KMS-11 (cell line): Measurements from ENCODE around the gene SEMA3G.

ENCODE experiments used
- H2AFZ ChIP-seq: fragments of 200-600 bp; sonication (generic); 2 replicates; pipeline ENCODE4 v1.6.1; 2016; ENCODE audit warnings: antibody characterized with exemption, mixed run types, low read depth
- H3K27ac ChIP-seq: fragments of 200-600 bp; sonication (generic); 2 replicates; pipeline ENCODE4 v1.6.1; 2016; ENCODE audit warnings: mild to moderate bottlenecking, mixed run types
- H3K27me3 ChIP-seq: fragments of 200-600 bp; sonication (generic); 2 replicates; pipeline ENCODE4 v1.6.1; 2017; ENCODE audit warnings: mild to moderate bottlenecking, low read depth, mixed run types, moderate library complexity; ENCODE audit not compliant: insufficient read depth
- H3K36me3 ChIP-seq: fragments of 200-600 bp; sonication (generic); 2 replicates; pipeline ENCODE4 v1.6.1; 2017; ENCODE audit warnings: mild to moderate bottlenecking, mixed run types; ENCODE audit not compliant: insufficient read depth
- H3K4me1 ChIP-seq: fragments of 200-600 bp; sonication (generic); 2 replicates; pipeline ENCODE4 v1.6.1; 2016; ENCODE audit warnings: mild to moderate bottlenecking, low read depth, mixed run types; ENCODE audit not compliant: poor library complexity, severe bottlenecking
- H3K4me2 ChIP-seq: fragments of 200-600 bp; sonication (generic); 2 replicates; pipeline ENCODE4 v1.7.0; 2016; ENCODE audit warnings: mild to moderate bottlenecking, mixed run types
- H3K4me3 ChIP-seq: fragments of 200-600 bp; sonication (generic); IDR thresholded peaks from 2 replicates; pipeline ENCODE4 v1.6.1; 2017; ENCODE audit warnings: low read depth, low read length, mixed read lengths; ENCODE audit not compliant: insufficient read depth
- H3K79me2 ChIP-seq: fragments of 200-600 bp; sonication (generic); 2 replicates; pipeline ENCODE4 v1.6.1; 2016; ENCODE audit warnings: low read depth, mixed run types; ENCODE audit not compliant: insufficient read depth
- H3K9ac ChIP-seq: fragments of 200-600 bp; sonication (generic); 2 replicates; pipeline ENCODE4 v1.6.1; 2016; ENCODE audit warnings: mild to moderate bottlenecking, mixed run types
- H4K20me1 ChIP-seq: fragments of 200-600 bp; sonication (generic); 2 replicates; pipeline ENCODE4 v1.6.1; 2016; ENCODE audit warnings: mild to moderate bottlenecking, mixed run types; ENCODE audit not compliant: insufficient read depth
- CTCF ChIP-seq: fragments of 200-600 bp; sonication (generic); conservative IDR thresholded peaks from 2 replicates; pipeline ENCODE4 v1.6.1; 2017; ENCODE audit warnings: low read depth, mild to moderate bottlenecking, antibody characterized with exemption, low read length, moderate library complexity, mixed read lengths

SEMA3G gene

DNA sequence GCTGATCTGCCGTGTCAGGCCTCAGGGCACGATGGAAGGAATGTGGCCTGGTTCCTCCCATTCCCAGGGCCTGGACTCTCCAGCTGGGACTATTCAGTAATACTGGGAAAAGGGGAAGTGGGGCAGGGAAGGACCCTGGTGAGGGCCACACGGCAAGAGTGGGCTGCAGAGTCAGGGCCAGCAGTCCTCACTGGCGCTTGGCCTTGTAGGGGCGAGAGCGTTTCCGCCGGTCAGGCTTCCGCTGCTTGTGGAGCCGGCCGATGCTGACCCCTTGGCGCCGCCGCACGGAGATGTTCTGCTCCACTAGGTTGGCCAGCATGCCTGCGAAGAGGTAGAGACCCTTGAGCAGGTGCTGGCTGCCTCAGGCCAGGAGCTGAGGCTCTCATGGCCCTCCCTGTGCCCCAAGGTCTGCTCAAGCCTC, 42.8 kb downstream of the SEMA3G start:
- Histone ChIP-seq H3K27ac (no peak overlapping the region), H3K36me3 (no peaks in the 10 kb centered on the region), H3K4me3 (no peak overlapping the region), H3K4me1 (no peaks in the 10 kb centered on the region), H3K79me2 (no peaks in the 10 kb centered on the region), H3K9ac (no peak overlapping the region), H4K20me1 (no peaks in the 10 kb centered on the region), H3K27me3 (no peaks in the 10 kb centered on the region), H3K4me2 (no peak overlapping the region), H2AFZ (no peak overlapping the region)
- no peak for TF ChIP-seq CTCF

GRCh38 chr3:52401551-52401950, 43.4 kb downstream of the SEMA3G start:
- no peaks in the 10 kb centered on the region for H3K36me3 ChIP-seq
- H3K9ac ChIP-seq, result no peak overlapping the region
- no peaks in the 10 kb centered on the region for H3K4me1 ChIP-seq
- H3K27ac ChIP-seq, result no peak overlapping the region
- no peaks in the 10 kb centered on the region for H3K79me2 ChIP-seq
- no peak overlapping the region for H3K4me2 ChIP-seq
- TF ChIP-seq CTCF, result no peak
- no peak overlapping the region for H2AFZ ChIP-seq
- H3K4me3 ChIP-seq, result no peak overlapping the region
- H4K20me1 ChIP-seq, result no peaks in the 10 kb centered on the region
- H3K27me3 ChIP-seq, result no peaks in the 10 kb centered on the region

- H3K9ac ChIP-seq, result no peak overlapping the region
- no peaks in the 10 kb centered on the region for H3K36me3 ChIP-seq
- no peaks in the 10 kb centered on the region for H3K27me3 ChIP-seq
- H3K79me2 ChIP-seq, result no peaks in the 10 kb centered on the region
- H2AFZ ChIP-seq, result no peak overlapping the region
- H3K27ac ChIP-seq, result no peak overlapping the region
- no peaks in the 10 kb centered on the region for H3K4me1 ChIP-seq
- H4K20me1 ChIP-seq, result no peaks in the 10 kb centered on the region
- no peak overlapping the region for H3K4me3 ChIP-seq
- TF ChIP-seq CTCF, result no peak
- H3K4me2 ChIP-seq, result no peak overlapping the region
Measured at GRCh38 chr3:52401021-52401420, 43.9 kb downstream of the SEMA3G start.

DNA sequence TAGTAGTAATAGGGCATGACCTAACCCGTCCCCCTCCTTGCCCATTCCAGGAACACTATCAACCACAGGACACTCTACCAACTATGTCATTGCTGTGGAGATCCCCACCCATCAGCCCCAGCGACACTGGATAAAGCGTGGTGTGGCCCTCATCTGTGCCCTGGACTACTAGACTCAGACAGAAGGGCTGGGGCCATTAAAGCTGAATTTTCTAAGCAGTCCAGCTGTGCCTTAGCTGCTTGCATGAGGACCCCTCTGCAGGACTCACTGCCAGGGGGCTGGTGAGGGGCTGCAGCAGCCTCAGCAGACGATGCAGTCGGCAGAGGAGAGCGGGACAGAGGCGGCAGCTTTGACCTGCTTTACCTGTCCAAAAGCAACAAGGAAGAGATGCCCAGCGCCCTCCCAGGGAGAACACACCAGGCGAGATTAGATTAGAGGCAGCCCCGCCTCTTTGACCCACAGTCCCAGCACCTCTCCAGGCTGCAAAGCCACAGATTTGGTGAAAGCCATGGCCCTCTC, 44.6 kb downstream of the SEMA3G start:
- no peak overlapping the region for H2AFZ ChIP-seq
- H3K27me3 ChIP-seq, result no peaks in the 10 kb centered on the region
- no peaks in the 10 kb centered on the region for H3K79me2 ChIP-seq
- no peaks in the 10 kb centered on the region for H3K36me3 ChIP-seq
- no peaks in the 10 kb centered on the region for H4K20me1 ChIP-seq
- no peak for TF ChIP-seq CTCF
- no peaks in the 10 kb centered on the region for H3K4me1 ChIP-seq
- H3K27ac ChIP-seq, result no peak overlapping the region
- H3K9ac ChIP-seq, result no peak overlapping the region
- no peak overlapping the region for H3K4me2 ChIP-seq
- no peak overlapping the region for H3K4me3 ChIP-seq

GRCh38 chr3:52399593-52399992, 45.3 kb downstream of the SEMA3G start:
- Histone ChIP-seq H4K20me1 (no peaks in the 10 kb centered on the region), H3K4me2 (no peak overlapping the region), H3K9ac (no peak overlapping the region), H3K27me3 (no peaks in the 10 kb centered on the region), H3K79me2 (no peaks in the 10 kb centered on the region), H3K4me3 (no peak overlapping the region), H3K27ac (no peak overlapping the region), H3K36me3 (no peaks in the 10 kb centered on the region), H2AFZ (no peak overlapping the region), H3K4me1 (no peaks in the 10 kb centered on the region)
- no peak for TF ChIP-seq CTCF
